ENCODE measurements around the gene AKTIP.
"Not testable (repeated sequence)": the region's sequence is repeated elsewhere in the genome, so short reads cannot be mapped to it uniquely, and the experiment has no call there.

Gene AKTIP

GRCh38 chr16:53515259-53515658 is 12.2 kb upstream of the AKTIP start:
- no peak for DNase-seq (ENCODE audit: low spot score)

- not testable (repeated sequence) for DNase-seq (ENCODE audit: low spot score)
These were observed 9.8 kb upstream of the AKTIP start for GRCh38 chr16:53512795-53513194.

- DNase-seq (ENCODE audit: low spot score), result no peak
These were observed 8.6 kb upstream of the AKTIP start for GRCh38 chr16:53511403-53512280.

GRCh38 chr16:53511084-53511402 is 8.0 kb upstream of the AKTIP start:
- no peak for DNase-seq (ENCODE audit: low spot score)

- DNase-seq (ENCODE audit: low spot score), result no peak
These were observed 7.7 kb upstream of the AKTIP start for GRCh38 chr16:53510704-53511070.

- DNase-seq (ENCODE audit: low spot score), result peak; percentile 87
These were observed 7.1 kb upstream of the AKTIP start for GRCh38 chr16:53509906-53510703.

GRCh38 chr16:53507464-53508179 is 4.6 kb upstream of the AKTIP start:
- no peak for DNase-seq (ENCODE audit: low spot score)

- no peak for DNase-seq (ENCODE audit: low spot score)
These were observed 3.2 kb upstream of the AKTIP start for GRCh38 chr16:53506254-53506653.

GRCh38 chr16:53504665-53505064 is 1.7 kb upstream of the AKTIP start:
- no peak for DNase-seq (ENCODE audit: low spot score)

- peak; percentile 54 for DNase-seq (ENCODE audit: low spot score)
These were observed 1.1 kb upstream of the AKTIP start for GRCh38 chr16:53503991-53504663.

GRCh38 chr16:53503270-53503923 is 388 bp upstream of the AKTIP start:
- peak; percentile 100 for DNase-seq (ENCODE audit: low spot score)

GRCh38 chr16:53501216-53501859 is 1.7 kb downstream of the AKTIP start:
- DNase-seq (ENCODE audit: low spot score), result no peak

- DNase-seq (ENCODE audit: low spot score), result no peak
These were observed 4.0 kb downstream of the AKTIP start for GRCh38 chr16:53498984-53499383.

GRCh38 chr16:53495325-53495724 is 7.7 kb downstream of the AKTIP start:
- no peak for DNase-seq (ENCODE audit: low spot score)

GRCh38 chr16:53494636-53495035 is 8.4 kb downstream of the AKTIP start:
- no peak for DNase-seq (ENCODE audit: low spot score)

GRCh38 chr16:53492503-53492902 is 10.5 kb downstream of the AKTIP start:
- DNase-seq (ENCODE audit: low spot score), result no peak

GRCh38 chr16:53489755-53490154 is 13.3 kb downstream of the AKTIP start:
- DNase-seq (ENCODE audit: low spot score), result no peak

GRCh38 chr16:53486230-53486629 is 16.8 kb downstream of the AKTIP start:
- no peak for DNase-seq (ENCODE audit: low spot score)

GRCh38 chr16:53484542-53484941 is 18.5 kb downstream of the AKTIP start:
- DNase-seq (ENCODE audit: low spot score), result no peak

GRCh38 chr16:53482123-53482522 is 20.9 kb downstream of the AKTIP start:
- DNase-seq (ENCODE audit: low spot score), result no peak

- no peak for DNase-seq (ENCODE audit: low spot score)
These were observed 22.6 kb downstream of the AKTIP start for GRCh38 chr16:53480394-53480793.

Measured in GM03348 (cell line).